Measurements from ENCODE around the gene ERN1.

The ERN1 gene

DNA sequence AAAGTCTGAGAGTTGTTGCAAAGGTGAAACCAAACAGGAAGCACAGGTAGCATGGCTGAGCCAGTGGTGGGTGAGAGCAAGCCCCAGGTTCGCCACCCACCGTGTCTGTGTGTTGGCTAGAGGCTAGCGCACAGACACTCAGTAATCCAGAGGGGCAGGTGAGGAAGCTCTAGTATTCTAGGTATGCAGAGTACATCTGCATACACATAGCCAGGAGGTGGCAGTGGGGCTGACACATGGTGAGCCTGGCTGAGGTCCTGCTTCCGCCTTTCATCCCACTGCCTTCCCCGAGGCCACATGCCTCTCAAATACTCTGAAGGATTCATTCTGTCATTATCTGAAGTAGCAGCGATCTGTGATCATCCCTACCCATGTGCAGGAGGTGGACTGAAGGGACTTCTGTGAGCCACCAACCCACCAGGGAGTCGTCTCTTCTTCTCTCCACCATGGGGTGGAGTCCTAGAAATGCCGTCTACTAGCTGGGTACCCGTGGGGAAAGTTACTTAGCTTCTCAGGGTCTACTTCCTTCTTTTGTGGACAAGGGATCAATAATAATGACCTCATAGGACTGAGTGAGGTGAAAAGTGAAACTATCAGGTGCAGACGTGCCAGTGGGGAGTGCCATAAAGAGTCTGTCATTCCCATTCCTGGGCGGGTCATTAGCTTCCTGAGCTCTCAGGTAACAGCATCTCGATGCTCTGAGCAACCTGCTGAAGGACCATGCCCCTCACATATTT, 73.5 kb downstream of the ERN1 start:
- no peak for DNase-seq

DNA sequence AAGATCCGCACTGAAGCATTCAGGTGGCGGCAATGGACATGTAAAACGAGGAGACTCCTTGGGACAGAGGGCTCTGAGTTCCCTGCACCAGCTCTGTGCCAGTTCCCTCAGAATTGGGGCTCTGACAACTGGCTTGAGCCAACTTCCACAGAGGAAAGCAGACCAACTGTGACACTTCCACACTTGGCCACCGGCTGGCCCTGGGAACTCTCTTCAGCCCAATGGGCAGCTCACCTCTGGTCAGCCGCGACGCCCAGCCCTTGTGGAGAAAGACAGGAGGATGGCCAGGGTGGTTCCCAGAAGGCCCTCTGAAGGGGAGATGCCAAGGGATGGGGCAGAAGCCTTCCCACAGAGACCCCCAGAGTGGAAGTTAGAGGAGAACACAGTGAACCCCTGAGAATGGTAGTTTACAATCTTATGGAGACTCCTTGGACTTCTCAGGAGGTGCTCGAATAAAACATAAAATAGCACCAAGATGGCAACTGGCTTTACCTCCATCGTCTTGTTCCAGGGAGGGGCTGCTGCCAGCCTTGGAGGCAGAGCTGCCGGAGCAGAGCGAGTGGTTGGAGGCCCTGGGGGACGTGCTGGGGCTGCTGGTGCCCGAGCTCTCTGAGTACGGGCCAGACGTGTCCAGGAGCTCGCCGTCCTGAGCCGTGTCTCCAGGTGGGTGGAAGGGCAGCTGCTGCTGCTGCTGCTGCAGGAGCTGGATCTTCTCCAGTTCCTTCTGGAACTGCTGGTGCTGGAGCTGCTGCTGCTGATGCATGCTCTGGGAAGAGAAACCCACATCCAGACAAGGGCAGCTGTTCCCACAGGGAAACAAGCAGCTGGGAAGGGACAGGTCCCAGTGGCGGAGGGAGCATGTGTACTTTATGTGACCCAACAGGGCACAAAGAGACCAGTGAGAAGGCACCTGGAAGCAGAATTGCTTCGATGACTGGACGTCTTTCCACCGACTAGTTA, 74.5 kb downstream of the ERN1 start:
- DNase-seq = no peak

DNA sequence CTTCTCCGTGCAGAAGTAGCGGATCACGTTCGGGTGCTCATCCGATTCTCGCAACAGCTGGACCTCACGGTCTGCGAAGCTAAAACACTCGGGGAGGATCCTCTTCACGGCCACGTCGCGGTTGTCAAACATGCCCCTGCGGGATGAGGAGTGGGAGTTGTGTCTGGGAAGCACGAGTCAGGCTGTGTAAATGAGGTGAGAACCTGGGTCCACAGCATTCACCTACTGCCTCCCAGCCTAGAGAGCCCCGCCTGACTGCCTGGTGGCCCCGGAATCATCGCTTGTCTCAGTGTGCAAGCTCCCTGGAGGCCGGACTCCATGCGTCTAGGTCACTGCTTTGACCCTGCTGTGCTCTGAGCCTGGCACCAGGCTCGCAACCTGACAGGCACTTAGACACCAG, 75.6 kb downstream of the ERN1 start:
- no peak for DNase-seq

DNA sequence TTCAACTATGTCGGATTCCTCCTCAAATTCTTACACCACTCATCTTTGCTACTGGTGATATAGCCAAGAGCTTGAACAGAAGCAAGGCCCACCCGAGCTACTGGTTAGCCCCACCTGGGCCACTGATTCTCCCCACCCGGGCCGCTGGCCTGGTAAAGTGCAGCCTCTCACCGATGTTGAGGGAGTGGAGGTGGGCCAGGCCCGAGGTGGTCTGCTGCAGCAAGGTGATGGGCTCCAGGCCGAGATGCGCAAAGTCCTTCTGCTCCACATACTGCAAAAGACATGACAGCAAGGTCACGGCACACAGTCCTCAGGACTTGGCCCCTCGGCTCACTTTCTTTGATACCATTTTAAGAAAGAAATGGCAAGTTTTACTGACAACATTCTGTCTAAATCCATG, 76.8 kb downstream of the ERN1 start:
- DNase-seq = no peak

DNA sequence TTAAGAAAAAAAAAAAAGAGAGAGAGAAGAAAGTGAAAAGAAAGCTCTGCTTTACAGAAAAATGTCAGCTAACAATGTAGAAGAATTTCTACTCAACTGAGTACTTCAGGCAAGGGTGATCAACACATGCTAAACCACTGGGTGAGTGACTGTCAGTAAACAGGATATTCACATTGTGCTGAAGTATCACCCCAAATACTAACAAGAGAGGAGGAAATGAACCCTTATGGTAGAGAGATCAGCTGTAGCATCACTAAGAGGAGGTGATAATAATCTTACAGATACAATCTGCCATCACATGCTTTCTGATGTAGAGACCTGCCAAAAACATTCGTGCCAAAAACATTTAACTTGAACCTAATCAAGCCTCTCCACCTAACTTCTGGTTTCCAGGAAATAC, 78.8 kb downstream of the ERN1 start:
- DNase-seq = peak; percentile 60

DNA sequence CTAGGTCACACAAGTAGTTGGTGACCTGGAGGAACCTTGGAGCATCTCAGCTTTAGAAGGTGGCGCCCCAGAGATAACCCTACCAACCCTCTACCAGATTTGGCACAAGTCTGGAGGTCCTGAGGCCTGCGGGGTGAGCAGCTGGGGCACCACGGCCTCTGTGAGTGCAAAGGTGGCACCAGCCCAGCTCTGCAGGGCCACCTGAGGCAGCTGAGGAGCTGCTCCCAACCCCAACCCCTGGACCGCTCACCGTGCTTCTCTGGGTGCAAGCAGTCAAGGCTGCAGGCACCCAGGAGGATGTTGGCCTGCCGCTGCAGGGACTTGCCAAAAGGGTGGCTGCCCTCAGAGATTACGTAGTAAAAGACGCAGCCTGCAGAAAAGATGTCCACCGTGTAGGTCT, 81.1 kb downstream of the ERN1 start:
- no peak for DNase-seq

DNA sequence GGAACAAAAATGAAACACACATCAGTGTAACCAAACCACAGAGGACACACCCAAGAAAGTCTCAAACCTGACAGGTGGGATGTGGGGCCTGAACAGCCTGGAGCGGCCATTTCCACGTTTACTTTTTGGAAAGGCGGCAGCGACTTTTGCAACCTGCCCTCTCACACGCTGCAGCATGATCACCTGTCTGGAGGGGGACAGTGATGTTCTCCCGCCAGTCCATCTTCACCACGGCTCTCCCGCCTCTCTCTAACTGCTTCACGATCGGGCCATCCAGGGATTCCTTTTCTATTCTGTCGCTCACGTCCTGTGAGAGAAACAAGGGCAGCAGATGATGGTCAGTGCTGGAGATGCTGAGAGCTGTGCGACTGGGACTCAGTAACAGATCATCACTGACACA, 84.8 kb downstream of the ERN1 start:
- DNase-seq = no peak

DNA sequence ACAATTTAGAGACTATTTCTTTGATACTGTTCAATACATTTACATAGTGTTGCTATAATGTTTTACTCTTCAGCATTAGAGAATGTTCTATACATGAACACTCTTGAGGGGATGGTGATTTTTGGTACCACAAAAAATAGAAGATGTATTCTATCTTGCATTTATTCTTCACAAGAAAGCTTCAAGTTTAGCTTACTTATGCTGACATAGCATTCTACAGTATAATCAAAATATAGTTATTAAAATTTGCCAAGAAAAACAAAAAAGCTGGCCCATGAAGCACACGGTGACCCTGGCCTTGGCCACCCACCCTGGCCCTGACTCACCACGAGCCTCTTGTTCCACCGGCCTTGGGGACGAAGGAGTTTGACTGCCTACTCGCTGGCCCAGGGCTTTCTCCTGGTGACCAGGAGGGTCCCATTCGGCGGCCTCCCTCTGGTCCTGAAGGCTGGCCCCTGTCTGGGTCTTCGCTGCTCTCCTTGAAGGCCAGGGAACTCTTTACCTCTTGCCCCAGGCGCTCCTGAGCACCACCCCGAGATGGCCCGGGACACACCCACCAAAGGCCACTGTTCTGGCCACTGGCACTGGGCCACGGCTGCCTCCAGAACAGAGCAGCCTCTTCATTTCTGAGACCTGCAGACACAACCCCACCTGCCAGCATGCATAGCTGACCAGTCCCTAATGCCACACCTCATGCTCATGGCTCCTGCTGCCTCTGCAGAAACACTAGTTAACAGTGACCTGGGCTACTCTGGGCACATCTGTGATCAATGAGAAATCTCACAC, 87.1 kb downstream of the ERN1 start:
- no peak for DNase-seq

DNA sequence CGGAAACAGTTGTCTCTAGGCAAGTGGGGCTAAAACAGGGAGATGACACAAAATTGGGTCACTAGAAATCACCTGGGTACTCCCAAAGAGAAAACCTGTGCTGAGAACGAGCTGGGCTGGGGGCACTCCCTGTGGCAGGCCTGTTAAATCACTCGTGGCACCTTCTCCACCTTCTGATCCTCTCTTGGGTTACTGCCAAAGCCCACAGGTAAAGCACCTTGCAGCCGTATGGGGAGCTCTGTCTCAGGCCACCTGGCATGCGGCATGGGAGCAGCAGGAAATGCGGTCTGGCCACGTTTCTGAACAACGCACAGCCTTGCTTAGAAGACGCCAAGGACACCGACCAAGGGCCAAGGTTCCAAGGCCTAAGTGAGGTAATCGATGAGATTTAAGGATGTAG, 88.0 kb downstream of the ERN1 start:
- no peak for DNase-seq

DNA sequence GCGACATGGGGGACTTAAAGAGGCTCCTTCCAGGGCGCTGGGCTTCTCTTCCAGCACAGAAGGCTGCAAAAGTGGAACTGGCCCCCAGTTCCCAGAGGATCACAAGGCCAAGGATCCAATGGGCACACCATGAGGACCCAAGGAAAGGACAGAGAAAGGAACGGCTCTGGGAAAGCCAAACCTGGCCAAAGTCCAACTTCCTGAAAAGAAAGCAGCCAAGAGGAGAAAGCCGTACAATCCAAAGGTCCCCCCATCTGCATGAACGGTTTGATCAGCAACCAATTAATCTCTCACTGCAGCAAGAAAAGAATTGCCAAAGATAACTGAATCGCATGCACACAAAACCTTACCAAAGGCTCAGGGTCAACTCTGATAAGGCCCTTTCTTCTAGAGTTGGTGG, 89.7 kb downstream of the ERN1 start:
- no peak for DNase-seq

DNA sequence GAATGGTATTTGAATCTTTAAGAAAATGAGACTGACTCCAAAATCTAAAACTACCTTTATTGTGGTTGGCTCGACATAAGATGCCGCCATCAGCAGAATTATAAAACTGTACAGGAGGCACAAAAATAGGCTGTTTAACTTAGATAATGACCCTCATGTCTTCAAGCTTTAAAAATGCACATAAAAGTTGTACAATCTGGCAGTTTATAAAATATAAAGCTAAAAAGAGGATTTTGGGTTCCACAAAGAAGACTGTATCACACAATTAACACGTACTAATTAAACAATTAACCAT, 90.9 kb downstream of the ERN1 start:
- no peak for DNase-seq

DNA sequence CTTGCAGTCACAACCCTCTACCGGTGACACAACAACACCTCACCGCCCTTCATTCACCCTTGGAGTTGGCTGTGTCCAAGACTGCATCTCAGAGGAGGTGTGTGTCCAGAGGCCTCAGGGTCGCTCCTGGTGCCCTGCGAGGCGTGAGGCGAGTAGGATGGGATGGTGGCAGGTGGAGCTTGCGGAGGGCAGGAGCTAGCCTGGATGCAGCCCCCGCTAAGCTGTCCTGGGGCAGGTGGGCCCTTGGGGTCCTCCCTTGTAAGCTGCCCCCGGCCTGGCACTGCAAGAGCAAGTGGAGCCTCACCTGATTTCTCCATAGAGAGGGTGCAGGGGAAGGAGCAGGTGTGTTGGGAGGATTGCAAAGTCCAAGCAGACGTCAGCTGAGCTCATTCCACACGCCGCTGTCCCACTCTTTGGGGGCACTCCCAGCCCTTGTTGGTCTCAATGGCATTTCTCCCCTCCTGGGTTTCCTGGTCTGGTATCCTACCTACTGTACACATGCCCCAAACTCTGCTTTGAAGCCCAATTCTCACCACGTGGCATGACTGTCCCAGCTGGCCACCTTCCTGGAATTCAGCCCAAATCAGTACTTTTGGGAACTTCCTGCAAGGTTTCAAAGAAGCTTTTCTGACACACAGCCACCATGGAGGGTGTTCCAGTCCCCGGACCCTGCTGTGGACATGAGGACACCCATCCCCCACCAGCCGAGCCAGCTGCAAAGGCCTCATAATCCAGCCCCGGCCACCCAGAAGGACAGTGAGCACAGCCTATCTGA, 91.4 kb downstream of the ERN1 start:
- DNase-seq = no peak

DNA sequence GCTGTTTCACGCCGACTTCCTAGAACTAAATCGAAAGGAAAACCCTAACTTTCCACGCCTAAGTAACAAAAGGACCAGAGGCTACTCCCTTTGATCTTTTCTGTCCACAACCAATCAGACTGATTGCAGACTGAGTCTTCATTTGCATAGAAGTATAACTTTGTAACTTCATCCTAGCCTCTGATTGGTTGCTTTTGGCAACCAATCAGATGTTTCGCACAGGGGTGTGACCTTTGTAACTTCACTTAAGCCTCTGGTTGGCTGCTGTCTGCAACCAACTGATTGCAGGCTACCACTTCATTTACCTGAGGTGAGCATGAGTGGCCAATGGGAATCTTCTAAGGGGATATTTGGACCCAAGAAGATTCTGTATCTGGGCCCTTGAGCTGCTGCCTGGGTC, 92.1 kb downstream of the ERN1 start:
- no peak for DNase-seq

DNA sequence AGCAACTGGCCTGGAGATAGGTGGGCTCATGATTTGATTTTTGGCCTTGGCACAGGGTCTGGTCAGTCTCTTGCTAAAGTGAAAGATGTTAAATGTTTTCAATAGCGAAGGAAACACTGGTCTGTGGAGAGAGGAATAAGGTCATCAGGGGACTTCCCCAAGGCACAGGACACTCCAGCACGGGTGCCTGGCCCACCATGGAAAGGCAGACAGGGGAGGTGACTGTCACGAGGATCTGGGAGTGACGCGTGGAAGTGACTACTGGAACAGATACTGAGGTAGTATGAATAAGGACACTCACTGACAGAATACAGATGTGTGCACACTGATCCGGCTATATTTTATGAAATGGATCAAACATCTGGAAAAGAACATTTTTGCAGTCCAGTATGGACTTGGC, 92.8 kb downstream of the ERN1 start:
- no peak for DNase-seq

DNA sequence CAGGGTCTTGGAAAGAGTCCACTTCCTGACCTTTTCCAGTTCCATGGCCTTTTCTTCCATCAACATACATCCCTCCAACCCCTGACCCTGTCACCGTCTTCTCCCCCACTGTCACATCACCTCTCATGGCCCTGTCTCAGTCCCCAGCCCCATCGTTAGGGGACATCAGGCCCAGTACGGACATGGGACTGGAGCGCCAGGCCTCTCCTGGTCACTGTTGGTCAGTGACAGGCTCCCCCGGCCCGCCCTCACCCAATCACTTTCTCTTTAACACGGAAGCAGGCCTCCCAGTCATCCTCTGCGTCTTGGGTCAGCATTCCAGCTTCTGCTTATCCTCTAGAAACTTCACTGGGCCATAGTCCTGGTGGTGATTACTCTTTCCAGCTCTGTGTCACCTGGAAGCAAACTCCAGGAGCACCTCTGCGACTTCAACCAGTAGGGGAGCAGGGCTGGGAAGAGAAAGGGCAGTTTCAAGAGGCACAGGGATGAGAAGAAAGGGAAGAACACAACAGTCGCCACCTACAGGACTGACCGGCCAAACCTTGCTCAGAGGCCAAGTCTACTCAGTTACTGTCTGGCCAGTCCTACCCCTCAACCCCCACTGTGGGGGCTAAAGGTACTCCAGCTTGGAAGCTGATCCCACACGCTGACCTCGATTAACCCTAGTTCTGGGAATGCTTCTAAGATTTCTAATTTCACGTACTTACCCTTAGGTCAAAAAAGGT, 93.6 kb downstream of the ERN1 start:
- no peak for DNase-seq

DNA sequence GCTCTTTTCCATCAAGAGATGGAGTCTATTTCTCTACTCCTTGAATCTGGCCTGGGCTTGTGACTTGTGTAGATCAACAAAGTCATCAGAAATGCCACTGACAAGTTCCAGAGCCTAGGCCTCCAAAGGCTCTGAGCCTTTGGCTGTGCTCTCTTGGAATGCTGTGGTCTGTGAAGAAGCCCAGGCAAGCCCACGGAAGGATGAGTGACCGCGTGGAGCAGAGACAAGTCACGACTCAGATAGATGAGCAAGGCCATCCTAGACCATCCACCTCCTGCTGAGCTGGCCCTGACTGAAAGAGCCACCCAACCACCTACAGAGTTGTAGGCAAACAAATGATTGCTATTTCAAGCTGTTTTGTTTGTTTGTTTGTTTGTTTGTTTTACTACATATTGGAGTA, 97.9 kb downstream of the ERN1 start:
- DNase-seq = no peak

DNA sequence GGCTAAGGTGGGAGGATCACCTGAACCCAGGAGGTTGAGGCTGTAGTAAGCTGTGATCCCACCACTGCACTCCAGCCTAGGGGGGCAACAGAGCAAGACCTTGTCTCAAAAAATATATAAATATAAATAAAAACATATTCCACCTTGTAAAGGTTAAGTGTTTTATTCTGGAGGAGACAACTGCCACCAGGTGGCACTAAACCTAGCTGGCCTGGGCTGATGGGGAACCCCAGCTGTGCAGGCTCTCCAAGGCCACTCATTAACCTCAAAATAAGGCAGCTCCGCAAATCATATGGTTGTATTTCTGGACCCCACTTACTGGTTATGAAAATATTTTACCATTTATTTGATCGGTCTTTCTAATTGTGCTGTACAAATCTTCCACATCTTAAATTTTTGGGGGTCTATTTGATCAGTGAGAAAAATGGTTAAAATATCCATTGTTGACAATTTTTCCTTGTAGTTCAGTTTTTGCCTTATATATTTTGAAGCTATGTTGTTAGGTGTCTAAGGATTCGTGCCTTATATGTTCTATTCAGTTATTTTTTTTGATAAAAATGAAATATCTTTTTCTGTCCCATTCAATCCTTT, 101.0 kb downstream of the ERN1 start:
- peak; percentile 76 for DNase-seq

DNA sequence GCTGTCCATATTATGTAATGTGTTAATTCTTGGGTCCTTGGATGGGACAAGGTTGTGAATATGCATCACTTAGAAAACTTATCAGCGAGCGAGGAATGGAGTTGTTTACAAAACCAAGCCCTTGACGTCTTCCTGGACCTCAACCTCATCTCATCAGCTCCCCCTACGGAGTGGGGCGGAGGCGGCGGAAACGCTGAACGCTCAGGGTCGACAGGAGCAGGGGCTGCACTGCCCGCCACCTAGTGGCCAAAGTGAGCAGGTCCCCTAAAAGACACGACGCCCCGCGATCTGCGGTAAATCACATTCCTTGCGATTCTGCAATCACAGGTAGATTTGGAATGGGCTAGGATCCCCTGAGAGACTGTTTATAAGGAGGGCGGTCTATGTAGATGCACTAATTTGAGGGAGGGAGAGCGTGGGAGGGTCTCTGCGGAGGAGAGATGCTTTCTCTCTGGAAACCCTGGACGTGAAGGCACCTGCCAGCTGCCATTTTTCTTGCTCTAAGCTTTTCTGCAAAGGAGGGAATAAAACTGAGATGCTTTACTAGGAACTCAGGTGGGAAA, 104.1 kb downstream of the ERN1 start:
- peak; percentile 92 for DNase-seq

DNA sequence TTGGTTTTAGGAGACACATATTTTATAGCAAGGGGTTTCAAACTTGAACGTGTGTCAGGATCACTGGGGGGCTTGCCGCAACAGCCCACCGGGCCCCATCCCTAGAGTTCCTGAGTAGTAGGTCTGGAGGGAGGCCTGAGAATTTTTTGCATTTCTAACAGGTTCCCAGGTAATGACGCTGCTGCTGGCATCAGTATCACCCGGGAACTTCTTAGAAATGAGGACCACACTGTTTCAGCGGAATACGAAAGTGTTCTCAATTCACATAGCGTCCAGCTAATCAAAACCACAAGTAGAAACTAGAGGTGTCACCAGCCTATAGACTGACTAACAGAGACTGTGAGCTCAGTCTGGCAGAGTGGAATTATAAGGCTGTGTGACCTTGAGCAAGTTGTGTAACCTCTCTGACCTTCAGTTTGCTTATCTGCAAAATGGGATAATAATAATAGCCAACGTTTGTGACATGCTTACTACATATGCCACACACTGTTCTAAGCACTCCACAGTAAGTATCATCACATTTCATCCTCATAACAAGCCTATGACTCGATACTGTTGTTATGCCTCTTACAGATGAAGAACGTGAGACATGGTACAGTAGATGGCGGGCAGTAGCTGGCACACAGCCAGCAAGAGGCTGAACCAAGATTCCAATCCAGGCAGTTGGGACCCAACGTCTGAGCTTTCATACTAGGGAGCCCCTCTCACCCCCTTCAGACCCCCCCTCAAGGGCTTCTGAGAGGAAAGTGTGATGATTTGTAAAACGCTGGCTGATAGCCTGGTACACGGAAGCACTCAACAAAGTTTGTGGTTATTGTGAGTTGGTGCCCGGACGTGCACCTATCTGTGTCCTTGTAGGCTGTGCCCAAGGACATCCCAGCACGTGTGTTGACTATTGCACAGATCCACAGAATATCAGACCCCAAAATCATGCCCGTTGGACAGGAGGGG, 104.9 kb downstream of the ERN1 start:
- DNase-seq = peak; percentile 85

DNA sequence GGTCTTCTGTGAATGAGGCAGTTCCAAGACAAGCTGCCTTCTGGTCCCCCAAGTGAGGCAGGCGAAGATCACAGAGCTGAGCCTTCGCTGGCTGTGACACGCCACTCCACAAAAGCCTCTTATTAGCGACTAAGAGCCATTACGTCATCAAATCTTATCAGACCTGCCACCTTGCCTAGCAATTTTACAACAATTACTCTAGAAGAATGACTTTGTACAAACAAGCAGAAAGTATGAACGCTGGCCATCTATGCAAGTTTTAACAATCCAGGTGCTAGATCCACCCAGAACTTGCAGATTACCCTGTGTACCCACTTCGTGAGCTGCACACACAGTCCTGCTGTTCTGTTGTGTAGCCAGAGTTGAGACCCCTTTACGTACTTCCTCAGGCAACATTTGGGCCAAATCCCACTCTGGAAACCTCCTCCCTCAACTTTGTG, 105.7 kb downstream of the ERN1 start:
- no peak for DNase-seq

All from activated CD4-positive, alpha-beta T cell treated with anti-CD3 and anti-CD28 coated beads, Interleukin-2, amount 50 U/mL, for 16 hours (primary cell).